Activated CD8-positive, alpha-beta memory T cell treated with anti-CD3 and anti-CD28 coated beads for 4 hours (primary cell): ENCODE data around the gene ANKRD12.
"Not testable (repeated sequence)": the region's sequence is repeated elsewhere in the genome, so short reads cannot be mapped to it uniquely, and the experiment has no call there.

Experiments
- DNase-seq, 2 donors: peaks; one replicate each; pipeline ENCODE4 v3.0.0-alpha.2; 2020; ENCODE audit warnings: low read depth in 2 of 2

The ANKRD12 gene

GRCh38 chr18:9140984-9141383 is 4.4 kb downstream of the ANKRD12 start:
- no peak for DNase-seq

GRCh38 chr18:9146224-9146623 is 9.6 kb downstream of the ANKRD12 start:
- DNase-seq = no peak

GRCh38 chr18:9147440-9148202 is 11.0 kb downstream of the ANKRD12 start:
- peak in 1 of 2 donors; percentile 13 for DNase-seq

GRCh38 chr18:9148203-9148552 is 11.6 kb downstream of the ANKRD12 start:
- no peak for DNase-seq

- no peak for DNase-seq
These were observed 13.5 kb downstream of the ANKRD12 start for GRCh38 chr18:9150121-9150520.

GRCh38 chr18:9153256-9153655 is 16.7 kb downstream of the ANKRD12 start:
- no peak for DNase-seq

GRCh38 chr18:9156604-9157249 is 20.1 kb downstream of the ANKRD12 start:
- no peak for DNase-seq

GRCh38 chr18:9157806-9158205 is 21.2 kb downstream of the ANKRD12 start:
- no peak for DNase-seq

GRCh38 chr18:9160014-9160413 is 23.4 kb downstream of the ANKRD12 start:
- DNase-seq = no peak

- not testable (repeated sequence) for DNase-seq
These were observed 26.1 kb downstream of the ANKRD12 start for GRCh38 chr18:9162663-9163062.

- not testable (repeated sequence) for DNase-seq
These were observed 27.6 kb downstream of the ANKRD12 start for GRCh38 chr18:9164149-9164548.

GRCh38 chr18:9165883-9166282 is 29.3 kb downstream of the ANKRD12 start:
- not testable (repeated sequence) for DNase-seq

- DNase-seq = not testable (repeated sequence)
These were observed 32.9 kb downstream of the ANKRD12 start for GRCh38 chr18:9169515-9169914.

GRCh38 chr18:9171919-9172318 is 35.3 kb downstream of the ANKRD12 start:
- DNase-seq = not testable (repeated sequence)

- no peak for DNase-seq
These were observed 36.0 kb downstream of the ANKRD12 start for GRCh38 chr18:9172506-9173127.

GRCh38 chr18:9173770-9174233 is 37.2 kb downstream of the ANKRD12 start:
- no peak for DNase-seq

GRCh38 chr18:9174302-9174701 is 37.7 kb downstream of the ANKRD12 start:
- no peak for DNase-seq

GRCh38 chr18:9175115-9175514 is 38.5 kb downstream of the ANKRD12 start:
- no peak for DNase-seq

- no peak for DNase-seq
These were observed 40.5 kb downstream of the ANKRD12 start for GRCh38 chr18:9177031-9177430.

- DNase-seq = no peak
These were observed 40.9 kb downstream of the ANKRD12 start for GRCh38 chr18:9177466-9177865.

- DNase-seq = no peak
These were observed 42.0 kb downstream of the ANKRD12 start for GRCh38 chr18:9178557-9178956.

- no peak for DNase-seq
These were observed 44.7 kb downstream of the ANKRD12 start for GRCh38 chr18:9181275-9181674.

GRCh38 chr18:9182852-9183399 is 46.3 kb downstream of the ANKRD12 start:
- DNase-seq = no peak
